ENCODE data around the gene CDKAL1.
"Not testable (repeated sequence)": the region's sequence is repeated elsewhere in the genome, so short reads cannot be mapped to it uniquely, and the experiment has no call there.

The CDKAL1 gene

DNA sequence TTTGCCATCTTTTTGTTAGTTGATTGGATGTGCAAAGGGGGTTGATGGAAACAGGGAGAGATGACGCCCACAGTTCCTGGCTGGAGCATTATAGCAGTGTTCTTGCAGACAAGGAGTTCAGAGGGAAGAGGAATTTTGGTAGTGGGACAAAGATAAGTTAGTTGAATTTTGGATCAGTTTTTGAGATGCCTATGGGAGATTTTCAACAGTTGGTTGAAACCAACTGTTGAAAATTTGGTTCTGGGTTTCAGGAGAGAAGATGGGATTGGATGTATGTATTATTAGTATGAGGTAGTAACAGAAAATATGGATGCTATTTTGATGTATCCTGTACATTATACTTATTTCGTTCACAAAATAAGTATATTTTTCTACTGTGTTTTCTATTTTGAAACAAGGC, 274.2 kb downstream of the CDKAL1 start:
- DNase-seq, result no peak

DNA sequence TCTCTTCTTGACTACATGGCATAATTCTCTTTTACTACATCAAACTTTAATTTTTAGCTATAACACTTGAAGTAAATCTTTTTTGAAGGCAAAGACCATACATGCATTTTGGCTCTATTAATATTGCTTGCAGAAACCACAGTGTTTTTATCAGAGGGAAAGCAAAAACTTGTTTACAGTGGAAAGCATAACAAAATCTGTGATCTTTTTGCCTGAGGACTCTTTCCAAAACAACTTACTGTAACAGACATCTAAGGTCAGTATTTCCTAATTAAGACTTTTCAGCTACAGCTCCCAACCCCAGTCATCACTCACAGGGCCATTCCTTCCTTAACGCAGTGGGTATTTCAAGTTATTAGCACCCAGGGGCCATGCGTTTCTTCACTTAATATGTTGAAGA, 274.7 kb downstream of the CDKAL1 start:
- DNase-seq, result no peak

DNA sequence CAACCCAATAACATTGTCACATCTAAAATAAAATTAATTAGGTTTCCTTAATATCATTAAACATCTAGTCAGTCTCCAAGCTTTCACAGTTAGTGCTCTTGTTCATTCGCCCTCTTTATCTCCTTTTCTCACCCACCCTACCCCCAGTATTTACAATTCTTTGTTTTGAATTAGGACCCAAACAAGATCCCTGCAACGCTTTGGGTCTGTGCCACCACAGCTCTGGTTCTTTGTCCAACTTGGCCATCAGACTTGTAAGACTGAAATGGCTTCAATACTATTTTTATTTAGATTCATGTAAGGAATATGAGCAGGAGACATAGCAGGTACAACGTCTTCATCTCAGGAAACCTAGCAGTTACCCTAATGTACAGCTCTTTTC, 276.5 kb downstream of the CDKAL1 start:
- no peak for DNase-seq

DNA sequence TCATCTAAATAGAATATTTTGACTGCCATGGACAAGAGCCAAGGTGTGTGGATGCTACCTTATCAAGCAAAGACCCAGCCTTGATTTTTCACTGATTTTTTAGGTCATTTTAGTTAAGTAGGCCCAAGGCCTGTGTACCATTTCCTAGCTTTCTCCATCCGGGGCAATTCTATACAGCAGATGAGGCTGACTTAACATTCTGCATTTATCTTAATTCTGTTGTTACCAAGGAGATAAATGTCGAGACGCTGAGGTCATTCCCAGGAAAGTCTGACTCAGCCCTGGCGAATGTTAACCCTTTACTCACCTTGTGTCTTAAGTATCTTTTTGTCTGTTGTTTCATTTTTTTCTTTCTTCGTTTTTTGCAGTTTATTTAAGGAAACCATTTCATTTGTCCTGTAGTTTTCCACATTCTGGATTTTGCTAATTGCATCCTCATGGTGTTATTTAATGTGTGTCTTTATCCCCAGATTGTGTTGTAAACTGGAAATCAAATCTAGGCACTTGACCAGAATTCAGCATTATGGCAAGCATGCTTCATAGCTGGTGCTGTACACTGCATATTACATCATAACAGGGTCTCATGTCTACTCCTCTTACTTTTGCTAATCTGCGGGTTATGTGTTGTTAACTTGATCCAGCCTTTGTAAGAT, 277.0 kb downstream of the CDKAL1 start:
- DNase-seq, result no peak

DNA sequence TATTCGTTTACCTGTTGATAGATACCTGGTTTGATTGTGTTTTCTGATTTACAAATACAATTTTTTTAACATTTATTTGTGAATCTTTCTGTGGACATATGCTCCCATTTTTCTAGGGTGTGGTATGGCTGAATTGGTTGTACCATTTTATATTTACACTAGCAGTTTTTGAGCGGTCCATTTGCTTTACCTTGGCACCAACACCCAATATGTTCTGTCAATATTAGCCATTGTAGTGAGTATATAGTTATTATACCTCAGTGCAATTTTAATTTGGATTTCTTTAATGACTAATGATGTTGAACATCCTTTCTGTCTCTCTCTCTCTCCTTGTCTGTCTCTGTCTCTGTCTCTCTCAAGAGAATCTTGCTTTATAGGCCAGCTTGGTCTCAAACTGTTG, 278.5 kb downstream of the CDKAL1 start:
- no peak for DNase-seq

DNA sequence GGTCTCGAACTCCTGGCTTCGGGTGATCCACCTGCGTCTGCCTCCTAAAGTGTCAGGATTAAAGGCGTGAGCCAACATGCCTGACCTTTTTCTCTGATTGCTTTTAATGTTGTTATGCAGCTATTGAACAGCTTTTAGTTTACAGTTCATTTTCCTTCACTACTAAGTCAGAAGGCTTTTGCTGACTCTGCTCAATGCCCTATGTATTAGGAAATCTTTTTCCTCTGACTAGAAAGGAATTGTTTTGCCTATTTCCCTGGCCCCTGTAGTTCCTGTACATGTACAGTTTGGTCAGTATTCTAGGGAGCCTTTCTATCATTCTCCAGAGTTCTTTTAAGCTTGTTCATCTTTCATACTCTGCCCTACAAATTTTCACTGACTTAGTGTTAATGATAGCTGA, 280.2 kb downstream of the CDKAL1 start:
- no peak for DNase-seq

DNA sequence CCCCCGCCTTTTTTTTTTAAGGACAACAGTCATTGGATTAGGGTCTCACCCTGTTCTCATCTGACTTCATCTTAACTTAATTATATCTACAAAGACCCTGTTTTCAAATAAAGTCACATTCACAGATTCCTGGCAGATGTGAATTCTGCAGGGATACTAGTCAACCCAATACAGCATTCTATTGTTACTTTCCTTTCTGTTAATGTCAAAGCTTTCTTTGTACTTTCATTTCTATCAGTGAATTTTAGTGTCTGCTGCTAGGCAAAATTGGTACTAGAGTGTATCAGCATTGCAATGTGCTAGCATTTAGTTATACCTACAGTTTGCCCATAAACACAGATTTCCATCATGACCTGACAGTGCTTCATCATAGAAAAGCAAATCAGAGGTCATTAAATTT, 281.9 kb downstream of the CDKAL1 start:
- no peak for DNase-seq

DNA sequence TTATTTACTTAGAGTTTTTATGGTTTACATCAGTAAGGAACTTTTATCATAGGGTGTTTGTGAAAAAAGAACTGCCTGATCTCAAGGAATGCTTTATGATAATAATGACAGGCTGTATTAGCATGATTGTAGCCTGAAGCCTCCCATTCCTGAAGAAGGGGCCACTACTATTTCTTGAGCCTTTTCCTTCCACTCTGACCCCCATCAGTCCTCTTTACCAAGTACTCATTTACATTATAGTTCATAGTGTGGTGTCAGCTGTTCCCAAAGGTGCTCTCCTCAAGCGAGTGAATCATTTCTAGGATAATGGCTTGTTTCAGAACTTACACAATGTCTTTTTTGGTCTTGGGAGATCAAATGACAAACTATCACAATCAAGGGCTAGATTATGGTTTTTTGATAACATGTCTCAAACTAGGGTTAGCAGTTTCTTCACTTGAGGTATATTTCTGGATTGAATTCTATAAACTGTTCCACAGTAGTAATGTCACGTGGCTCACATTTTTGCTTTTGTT, 283.6 kb downstream of the CDKAL1 start:
- no peak for DNase-seq

DNA sequence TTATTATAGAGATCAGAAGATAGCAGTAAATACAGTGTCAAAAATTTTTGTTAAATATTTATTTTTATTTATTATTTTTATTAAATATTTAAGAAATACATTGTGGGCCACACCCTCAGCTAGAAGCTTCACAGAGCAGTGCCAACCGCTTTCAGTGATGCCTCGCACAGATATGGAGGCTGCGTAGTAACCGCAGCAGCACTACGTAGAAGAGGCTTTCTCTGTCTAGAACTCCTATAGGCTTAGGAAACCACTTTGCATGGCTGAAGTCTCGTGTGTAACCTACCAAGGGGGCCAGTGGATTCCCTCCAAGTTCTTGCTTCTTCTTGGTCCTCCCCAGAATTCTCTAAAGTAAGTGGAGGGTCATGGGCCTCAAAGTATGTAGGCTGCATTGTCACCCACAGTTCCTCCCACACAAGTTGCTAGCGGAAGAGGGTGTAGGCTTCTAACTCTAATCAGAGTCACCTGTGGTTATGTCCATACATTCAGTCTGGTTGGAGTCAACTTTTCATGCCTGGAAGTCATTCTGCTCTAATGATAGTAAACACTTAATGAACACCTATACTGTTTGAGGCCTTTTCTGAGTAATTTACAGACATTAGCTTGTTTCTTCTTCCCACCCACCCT, 285.6 kb downstream of the CDKAL1 start:
- no peak for DNase-seq

DNA sequence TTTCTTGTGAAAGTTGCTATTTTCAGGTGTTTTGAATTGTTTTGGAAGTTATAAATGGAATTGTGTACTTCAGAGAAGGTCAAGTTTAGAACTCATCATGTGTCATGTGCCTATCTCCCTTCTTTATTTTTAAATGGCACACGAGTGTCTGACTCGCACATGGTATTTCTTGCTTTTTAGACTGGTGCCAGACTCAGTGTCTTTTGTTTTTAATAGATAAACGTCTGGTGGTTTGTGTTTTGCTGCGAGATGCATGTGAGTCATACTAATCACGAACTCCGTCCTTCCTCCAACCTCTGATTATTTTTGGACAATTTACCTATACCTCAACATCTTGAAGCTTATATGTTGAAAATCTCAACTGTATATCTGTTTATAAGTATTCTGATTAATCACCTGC, 292.1 kb downstream of the CDKAL1 start:
- no peak for DNase-seq

DNA sequence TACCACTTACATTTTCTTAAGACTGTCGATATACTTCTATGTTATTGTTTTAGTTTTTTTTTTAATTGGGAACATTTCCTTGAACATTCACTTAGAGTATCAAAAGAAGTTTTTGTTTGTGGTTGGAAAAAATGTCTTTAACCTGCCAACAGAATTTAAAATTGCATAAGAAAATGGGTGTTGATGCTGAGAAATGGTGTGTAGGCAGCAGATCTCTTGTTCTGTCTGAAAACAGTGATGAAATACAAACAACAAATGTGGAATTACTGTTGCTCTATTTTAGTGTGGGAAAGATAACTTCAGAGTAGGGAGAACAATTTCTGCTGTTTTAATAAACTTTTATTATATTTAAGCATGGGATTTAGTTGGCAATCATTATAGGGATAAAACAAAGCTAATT, 293.5 kb downstream of the CDKAL1 start:
- DNase-seq, result no peak

DNA sequence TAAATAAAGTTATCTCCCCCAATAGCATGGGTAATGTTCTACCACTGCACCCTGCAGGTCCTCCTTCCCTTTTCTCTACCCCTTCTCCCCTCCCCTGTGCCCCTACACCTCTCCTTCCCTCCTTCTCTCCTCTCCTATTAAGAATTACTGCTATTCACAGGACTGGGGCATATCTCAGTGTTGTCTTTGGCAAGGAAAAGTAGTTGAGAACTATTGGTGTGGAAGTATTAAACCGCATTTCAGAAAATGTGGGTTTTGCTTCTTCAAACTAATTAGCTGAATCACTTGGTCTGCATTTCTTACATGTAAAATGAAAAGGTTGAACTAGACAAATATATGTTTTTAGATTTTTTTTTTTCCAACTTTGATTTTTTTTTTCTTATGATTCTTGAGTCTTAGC, 296.3 kb downstream of the CDKAL1 start:
- DNase-seq, result no peak

DNA sequence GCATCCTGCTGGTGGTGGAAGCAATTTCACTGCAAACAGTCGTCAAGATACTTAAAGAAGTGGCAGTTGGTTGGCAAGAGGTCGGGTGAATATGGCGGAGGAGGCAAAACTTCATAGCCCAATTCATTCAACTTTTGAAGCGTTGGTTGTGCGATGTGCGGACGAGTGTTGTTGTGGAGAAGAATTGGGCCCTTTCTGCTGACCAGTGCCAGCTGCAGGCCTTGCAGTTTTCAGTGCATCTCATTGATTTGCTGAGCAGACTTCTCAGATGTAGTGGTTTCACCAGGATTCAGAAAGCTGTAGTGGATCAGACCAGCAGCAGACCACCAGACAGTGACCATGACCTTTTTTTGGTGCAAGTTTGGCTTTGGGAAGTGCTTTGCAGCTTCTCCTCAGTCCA, 297.0 kb downstream of the CDKAL1 start:
- DNase-seq, result not testable (repeated sequence)

DNA sequence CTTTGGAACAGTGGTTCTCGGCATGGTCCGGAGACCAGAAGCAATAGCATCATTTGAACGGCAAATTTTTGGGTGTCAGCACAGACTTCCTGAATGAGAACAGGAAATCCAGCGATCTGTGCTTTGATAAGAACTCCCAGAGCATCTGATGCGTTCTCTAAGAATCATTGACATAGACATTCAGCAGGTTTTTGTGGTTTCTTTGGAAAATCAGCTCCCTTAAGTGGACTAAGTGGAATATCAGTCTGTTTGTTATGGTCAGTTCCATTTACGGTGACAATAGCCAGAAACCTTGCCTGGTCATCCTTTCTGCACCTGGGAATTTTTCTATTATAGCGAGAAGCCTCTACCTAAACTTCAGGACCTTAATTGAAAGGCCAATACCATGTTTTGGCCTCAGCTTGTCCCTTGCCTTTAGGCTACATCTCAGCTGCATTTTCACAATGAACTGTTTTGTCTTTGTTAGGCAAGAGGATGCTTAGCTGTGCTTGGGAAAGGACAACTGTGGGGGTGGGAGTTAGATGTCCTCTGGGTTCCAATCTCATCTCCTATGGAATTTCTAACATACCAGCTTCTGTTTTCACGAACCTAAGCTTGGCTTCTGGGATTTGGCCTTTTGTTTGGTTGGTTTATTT, 299.7 kb downstream of the CDKAL1 start:
- DNase-seq, result no peak

DNA sequence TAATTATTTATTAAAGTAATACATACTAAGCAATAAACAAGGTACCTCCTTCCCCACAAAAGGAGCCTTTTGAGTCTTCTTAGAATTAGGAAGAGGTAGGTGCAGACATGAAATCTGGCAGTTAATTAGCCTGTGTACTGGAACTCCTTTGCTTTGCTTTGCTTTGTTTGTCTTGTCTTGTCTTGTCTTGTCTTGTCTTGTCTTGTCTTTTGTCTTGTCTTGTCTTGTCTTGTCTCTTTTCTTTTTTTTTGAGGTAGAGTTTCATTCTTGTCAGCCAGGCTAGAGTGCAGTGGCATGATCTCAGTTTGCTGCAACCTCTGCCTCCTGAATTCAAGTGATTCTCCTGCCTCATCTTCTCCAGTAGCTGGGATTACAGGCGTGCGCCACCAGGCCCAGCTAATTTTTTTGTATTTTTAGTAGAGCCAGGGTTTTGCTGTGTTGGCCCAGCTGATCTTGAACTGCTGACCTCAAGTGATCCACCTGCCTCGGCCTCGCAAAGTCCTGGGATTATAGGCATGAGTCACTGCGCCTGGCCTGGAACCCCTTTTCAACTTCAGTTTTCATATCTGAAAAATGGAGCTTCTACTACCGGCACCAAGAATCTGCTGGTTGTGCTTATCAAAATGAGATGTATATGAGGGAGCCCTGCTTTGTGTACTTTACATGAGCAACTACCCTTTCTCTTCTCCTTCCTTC, 301.2 kb downstream of the CDKAL1 start:
- no peak for DNase-seq

DNA sequence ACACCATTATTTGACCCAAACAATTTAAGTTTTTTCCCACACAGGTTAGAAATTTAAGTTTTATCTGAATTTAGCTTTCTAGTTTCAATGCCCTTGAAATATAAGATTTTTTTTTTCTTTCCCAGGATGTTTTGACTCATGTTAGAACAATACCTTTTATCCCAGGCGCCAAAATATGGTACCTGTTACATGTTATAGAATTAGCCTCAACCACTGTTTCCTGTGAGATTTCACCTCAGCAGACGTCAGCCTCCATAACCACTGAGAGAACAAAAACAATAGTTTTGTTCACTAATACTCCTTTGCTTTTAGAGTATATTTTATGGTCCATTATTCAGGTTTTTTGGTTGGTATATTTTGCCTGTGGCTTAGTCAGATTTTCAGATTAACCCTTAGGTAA, 302.9 kb downstream of the CDKAL1 start:
- no peak for DNase-seq

DNA sequence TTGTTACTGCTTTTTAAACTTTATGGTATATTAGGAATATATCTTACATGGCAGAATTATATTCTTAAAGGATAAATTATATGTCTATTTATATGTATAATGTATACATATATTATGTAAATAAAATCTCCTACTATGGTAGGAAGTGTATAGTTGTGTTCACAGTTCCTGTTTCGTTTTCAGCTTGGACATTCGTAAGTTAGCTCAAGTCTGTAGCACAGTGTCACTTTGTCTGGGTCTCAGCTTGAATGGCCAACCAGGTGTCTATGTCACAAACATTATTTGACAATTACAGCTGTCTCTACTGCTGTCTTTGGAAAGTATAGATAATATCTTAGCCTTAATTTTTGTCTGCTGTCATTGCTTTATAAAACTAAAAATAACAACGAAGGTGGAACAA, 303.9 kb downstream of the CDKAL1 start:
- no peak for DNase-seq

DNA sequence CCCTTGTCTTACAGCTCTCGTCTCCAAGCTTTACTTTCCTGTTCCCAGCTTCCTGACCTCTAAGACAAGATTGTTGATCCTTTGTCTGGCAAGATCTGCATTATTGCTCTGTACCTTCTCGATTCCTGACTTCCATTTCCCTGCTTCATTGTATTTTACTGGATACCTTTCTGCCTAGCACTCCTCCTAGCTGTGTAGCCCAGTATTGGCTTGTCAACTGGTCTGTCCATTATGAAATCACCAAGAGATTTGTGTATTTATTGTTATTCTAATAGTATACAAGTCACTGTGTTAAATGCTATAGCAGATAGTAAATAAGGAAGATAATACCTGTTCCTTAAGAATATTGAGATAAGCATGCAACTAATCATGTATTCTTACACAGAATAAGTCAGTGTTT, 305.4 kb downstream of the CDKAL1 start:
- no peak for DNase-seq

DNA sequence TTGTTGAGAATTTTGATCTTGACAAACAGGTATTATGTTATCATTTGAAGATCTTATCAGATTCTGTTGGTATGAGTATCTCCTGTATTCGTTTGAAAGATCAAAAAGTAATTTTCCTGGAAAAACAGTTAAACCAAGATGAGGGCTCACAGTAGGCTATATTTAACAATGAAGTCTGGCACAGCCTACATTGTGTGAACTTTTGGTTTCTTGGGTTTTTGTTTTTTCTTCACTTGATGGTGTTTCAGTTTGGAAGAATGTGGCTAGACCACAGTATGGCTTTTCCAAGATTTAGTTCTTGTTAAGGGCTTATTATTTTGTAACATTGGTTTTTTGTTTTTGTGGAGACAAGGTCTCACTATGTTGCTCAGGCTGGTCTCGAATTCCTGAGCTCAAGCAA, 306.4 kb downstream of the CDKAL1 start:
- no peak for DNase-seq

DNA sequence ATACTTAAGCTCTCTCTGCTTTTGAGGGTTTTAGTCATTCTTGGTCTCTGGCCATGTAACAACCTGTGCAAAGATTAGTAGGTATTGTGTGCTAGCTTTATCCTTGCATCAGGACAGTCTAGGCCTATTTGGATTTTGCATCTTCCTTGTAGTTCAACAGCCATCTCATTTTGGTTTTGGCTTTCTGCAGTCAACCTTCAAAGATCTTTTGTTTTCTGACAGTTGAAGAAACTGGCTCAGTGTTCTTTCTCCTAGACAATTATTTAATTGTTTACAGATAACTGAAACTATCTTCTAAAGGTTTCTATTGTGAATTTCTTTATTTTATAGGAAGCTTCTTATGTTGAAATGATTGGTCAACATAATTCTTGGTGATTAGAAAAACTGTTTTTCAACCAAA, 307.5 kb downstream of the CDKAL1 start:
- no peak for DNase-seq

DNA sequence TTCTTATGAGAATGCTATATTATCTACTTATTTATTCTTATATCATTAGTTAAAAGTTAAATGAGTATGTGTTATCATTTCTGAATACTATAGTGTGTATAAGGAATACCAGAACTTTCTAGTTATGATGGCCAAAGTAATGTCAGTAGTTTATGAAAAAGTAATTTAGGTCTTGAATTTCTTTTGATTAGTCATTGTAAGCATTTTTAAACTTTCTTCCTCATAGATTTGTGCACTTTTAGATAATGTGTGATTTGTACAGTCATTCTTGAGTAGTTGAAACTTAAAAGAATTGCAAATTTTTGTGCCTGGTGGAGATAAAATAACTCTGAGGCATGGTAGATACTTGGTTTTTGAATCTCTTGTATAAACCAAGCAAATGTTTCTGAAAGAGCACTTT, 311.3 kb downstream of the CDKAL1 start:
- no peak for DNase-seq

DNA sequence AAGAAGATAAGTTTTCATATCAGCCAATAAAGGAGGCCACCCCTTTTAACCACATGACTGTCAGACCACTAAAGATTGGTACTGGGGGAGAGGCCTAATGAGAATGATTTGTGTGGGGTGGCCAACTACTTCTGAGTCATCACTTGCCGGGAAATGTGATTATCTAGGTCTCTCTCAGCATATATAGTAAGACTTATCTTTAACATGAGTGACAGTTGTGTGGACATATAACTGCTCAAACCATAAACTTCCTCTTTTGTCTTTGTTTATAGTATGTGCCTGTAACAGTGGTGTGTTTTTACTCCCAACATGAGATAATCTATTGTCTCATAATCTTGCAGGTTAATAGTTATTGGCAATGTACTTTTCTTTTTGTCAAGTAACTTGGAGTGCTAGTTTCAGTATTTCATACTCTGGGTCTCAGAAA, 312.4 kb downstream of the CDKAL1 start:
- DNase-seq, result no peak

DNA sequence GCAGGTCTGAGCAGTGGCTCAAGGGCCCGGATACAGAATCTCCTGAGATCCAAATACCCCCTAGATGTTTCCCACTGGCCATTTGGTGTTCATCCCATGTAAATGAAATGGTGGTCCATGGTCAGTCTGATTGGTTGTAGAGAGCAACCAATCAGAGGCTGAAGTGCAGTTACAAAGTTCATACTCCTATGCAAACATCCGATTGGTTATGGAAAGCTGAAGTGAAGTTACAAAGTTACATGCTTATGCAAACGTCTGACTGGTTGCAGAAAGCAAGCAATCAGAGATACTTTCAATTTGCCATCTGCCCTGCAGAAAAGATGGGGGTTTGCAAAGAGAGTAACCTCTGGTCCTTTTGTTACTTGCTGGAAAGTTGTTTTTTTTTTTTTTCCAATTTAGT, 313.6 kb downstream of the CDKAL1 start:
- DNase-seq, result no peak

Data from NK-92 treated with Interleukin-12 subunit alpha and Interleukin-12 subunit beta, amount 100 ng/mL, for 24 hours (cell line).